ENCODE measurements around the gene ITPRIPL1. TPM values are rescaled to one million over a fixed set of nuclear protein-coding genes. Genes with fewer than 3 reads are reported as not detected.

The ITPRIPL1 gene
- total RNA-seq, 1 donor from 2014 or later = 1.4 TPM

DNA sequence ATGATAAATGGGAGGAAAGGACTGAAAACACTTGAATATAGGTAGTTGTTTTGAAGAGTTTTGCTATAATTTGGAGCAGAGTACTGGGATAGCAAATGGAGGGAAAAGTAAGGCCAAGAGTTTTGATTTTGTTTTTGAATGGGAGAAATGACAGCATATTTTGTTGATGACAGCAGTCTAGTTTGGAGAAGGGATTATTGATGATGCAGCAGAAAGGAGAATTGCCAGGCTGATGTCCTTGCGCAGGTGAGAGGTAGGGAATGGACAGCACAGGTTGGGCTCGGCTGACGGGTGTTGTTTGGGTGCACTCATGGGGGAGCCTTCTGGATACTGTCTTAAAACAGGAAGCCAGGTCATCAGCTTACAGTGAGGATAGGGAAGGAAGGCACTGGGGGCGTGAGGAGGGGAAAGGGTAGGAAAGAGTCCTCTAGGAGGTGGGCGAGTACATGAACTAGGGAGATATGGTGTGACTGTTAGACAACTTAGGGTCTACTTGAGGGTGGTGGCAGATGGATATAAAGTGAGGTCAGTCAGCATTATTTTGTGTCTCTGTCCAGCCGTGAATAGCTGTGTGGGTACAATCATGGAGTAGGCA is 20.8 kb downstream of the ITPRIPL1 start:
- DNase-seq (ENCODE audit: missing footprints) (no peak), ATAC-seq (no peak)
- intact Hi-C loops (cut with DNase I) = no loop called here

DNA sequence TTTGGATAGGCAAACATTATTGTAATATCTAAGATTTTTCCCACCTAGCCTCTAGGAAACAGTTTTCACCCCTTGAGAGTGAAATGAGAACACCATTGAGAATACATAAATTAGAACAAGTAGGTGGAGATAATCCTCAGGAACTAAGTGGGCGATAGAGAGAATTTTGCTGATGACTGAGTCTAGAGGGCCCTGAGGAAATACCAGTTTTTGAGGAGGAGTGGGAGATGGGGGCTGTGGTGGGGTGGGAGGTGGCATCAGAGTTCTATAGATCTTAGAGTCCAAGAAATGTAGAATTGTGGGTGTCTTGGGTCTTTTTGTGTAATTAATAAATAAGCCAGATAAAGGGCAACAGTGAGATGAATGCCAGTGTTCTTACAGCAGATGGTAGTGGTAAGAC is 22.3 kb downstream of the ITPRIPL1 start:
- intact Hi-C loops (cut with DNase I) = no loop called here
- no peak for DNase-seq (ENCODE audit: missing footprints)
- ATAC-seq = no peak

DNA sequence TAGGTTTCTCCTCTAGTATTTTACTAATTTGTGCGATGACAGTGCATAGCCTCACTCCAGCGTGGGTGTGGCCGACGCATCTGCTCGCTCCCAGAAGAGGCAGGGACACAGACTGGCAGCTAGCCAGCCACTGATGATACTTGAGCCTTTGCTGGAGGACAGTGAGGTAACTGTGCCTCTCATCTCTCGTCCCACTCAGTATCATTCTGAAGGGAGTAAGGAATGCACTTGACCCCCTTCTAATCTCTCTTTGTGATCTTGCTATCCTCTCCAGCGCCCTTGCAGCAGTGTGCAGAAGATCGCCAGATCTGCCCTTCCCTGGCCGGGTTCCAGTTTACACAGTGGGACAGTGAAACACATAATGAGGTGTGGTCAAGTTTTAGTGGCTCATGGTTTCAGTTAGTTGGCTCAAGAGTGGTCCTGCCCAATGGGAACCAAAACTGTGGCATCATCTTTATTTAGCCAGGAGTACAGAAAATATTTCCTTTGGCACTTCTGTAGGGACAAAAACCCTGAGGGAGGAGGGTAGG is 28.0 kb downstream of the ITPRIPL1 start:
- ATAC-seq (peak; percentile 54), DNase-seq (ENCODE audit: missing footprints) (peak; percentile 75)
- intact Hi-C loops (cut with DNase I) = no loop called here

DNA sequence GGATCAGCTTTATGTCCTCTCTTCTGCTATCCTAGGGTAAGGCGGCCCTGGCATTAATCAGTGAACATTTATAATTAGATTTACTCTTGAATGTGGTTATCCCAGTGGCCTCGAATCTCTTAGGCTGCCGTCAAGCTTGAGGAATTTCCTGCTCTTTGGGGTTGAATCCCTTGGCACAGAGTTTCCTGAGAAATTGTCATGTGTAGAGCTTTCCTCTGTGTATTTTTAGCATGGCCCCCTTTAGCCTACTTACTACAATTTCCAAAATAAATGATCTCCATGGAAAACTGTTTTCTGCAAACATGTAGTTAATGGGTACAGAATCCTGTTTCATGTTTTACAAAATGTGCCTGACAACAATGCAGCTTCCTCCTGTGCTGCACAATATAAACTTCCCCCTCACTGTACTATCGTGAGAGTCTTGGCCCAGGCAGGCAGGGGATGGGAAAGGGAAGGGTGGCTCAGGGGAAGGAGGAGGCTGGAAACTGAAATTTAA is 28.5 kb downstream of the ITPRIPL1 start:
- ATAC-seq (peak; percentile 27), DNase-seq (ENCODE audit: missing footprints) (no peak)
- intact Hi-C loops (cut with DNase I) = no loop called here

DNA sequence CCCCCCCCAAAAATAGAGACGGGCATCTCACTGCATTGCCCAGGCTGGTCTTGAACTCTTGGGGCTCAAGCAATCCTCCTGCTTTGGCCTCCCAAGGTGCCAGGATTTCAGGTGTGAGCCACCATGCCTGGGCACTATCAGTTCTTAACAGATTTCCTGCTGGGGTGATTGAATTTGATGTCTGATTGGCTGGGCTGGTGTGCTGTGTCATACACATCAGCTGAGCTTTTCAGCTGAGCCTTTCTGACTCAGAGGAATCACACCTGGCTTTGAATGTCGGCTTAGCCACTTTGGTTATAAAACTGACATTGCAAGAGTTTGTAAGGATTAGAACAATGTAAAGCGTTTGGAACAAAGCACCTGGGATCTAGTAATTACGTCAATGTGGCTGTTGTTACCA is 29.4 kb downstream of the ITPRIPL1 start:
- DNase-seq (ENCODE audit: missing footprints) (no peak), ATAC-seq (no peak)
- intact Hi-C loops (cut with DNase I) = no loop called here

DNA sequence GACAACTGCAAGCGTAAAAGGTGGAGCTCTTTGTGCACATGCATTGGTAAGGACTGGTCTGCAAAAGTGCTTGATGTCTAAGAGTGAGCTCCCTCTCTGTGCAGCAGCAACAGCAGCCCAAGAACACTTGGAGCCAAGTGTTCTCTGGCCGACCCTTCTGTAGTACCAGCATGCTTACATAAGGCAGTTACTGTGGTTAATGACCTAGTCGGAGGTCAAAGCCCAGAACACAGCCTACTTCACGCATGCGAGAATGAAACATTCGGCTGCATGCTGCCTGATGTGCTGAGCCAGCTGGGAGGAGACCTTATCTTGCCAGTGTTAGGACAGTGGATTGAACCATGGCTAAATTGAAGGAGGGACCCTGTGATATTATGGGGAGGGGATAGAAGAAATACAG is 31.8 kb downstream of the ITPRIPL1 start:
- intact Hi-C loops (cut with DNase I) = loop anchor here (5.0 kb wide), 2 partner anchors 50 to 150 kb away; partner anchors contain the start of gene NEURL3
- no peak for DNase-seq (ENCODE audit: missing footprints)
- ATAC-seq = peak; percentile 86

DNA sequence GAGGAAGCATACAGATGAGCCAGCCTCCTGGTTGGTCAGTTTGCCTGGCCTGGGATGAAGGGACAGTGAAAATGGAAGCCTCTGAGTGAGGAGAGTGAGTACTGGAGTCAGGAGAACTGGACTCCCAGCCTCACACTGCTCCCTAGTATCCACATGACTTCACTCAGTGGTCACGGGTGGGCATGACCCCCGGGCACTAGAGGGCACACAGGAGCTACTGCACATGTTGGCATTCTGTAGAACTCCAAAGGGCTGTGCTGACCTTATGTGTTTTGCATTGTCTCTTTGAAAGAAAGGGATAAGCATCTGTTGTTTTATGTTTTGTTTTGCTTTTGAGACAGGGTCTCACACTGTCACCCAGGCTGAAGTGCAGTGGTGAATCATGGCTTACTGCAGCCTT is 34.2 kb downstream of the ITPRIPL1 start:
- no peak for ATAC-seq
- no peak for DNase-seq (ENCODE audit: missing footprints)
- intact Hi-C loops (cut with DNase I) = loop anchor here (5.0 kb wide), 2 partner anchors 48 to 148 kb away; partner anchors contain the start of gene NEURL3

DNA sequence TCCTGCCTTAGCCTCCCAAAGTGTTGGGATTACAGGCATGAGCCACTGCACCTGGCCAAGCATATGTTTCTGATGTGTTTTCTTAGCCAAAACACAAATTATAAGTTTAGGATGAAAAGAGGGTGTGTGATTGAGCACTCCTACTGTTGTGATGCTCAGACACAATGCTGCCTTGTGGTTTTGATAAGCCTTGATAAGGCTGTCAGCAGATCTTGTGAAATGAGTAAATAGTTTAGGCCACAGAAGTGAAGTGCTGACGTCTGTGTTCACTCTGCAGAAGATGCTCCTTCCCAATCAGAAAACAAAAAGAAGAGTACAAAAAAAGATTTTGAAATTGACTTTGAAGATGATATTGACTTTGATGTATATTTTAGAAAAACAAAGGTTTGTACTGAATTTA is 34.7 kb downstream of the ITPRIPL1 start:
- DNase-seq (ENCODE audit: missing footprints) (no peak), ATAC-seq (no peak)
- intact Hi-C loops (cut with DNase I) = loop anchor here (5.0 kb wide), 2 partner anchors 47 to 147 kb away; partner anchors contain the start of gene NEURL3

DNA sequence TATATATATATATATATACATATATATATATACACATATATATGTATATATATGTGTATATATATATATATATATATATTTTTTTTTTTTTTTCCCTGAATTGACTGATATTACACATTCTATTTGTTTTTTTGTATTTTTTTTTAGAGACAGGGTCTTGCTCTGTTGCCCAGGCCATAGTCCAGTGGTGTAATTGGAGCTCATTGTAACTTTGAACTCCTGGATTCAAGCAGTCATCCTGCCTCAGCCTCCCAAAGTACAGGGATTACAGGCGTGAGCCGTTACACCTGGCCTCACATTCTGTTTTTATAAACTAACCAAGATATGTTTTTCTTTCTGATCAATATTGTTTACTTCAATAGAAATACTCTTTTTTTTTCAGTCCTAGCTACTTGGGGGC is 36.6 kb downstream of the ITPRIPL1 start:
- intact Hi-C loops (cut with DNase I) = no loop called here
- ATAC-seq = no peak
- no peak for DNase-seq (ENCODE audit: missing footprints)

DNA sequence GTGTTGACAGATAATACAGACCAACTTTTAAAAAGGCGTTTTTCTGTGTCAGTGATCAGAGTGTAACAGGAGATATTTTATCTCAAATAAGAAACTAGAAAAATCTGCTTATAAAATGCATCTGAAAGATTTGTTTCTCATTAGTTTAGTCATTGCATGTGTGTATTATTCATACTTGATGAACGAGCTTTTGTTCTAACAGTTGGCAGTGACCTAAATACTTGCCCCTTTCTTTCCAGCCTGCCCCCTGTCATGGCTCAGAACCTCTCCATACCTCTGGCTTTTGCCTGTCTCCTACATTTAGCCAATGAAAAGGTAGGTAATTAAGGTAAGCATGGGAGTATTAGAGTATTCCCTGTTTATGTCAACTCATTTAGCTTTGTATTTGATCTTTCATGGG is 44.1 kb downstream of the ITPRIPL1 start:
- intact Hi-C loops (cut with DNase I) = no loop called here
- DNase-seq (ENCODE audit: missing footprints) (no peak), ATAC-seq (no peak)

DNA sequence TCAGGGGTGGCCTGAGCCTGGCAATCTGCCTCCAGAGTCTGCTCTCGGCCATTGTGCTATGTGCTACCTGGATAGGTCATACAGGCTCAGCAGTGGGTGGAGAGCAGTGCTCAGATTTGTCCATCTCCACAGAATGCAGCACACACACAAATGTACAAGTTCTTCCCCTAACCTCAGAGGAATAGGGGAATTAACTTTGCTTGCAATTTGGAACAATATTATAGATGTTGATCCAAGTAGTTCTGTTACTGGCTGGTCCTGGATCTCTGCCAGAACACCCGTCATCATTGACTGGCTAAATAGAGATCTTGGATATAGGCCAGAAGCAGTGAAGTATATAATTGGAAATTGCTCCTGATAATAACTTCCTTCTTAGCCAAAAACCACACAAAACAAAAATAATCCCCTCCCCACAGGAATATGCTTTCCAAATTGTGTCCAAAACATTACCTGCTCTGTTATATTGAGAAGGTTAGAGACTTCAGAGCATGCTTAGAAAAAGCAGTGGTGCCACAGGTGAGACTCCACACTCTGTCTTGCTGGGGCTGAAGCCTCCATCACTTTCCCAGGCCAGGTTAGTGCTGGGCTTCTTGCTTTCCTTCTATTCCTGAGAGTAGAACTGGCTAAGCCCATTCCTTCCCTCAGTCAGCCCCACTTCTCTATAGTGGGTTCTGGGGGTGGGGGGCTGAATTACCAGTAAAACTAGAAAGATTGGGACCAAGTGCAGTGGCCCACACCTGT is 49.3 kb downstream of the ITPRIPL1 start:
- intact Hi-C loops (cut with DNase I) = no loop called here
- DNase-seq (ENCODE audit: missing footprints) (no peak), ATAC-seq (peak; percentile 52)

Other genes with a start within 250 kb of the ITPRIPL1 start
- gene ADRA2B, start 208.7 kb upstream of the ITPRIPL1 start, total RNA-seq = 6.9 TPM
- not detected for gene ASTL, start 186.8 kb upstream of the ITPRIPL1 start, total RNA-seq
- 1.3 TPM for gene DUSP2, start 179.9 kb upstream of the ITPRIPL1 start, total RNA-seq
- 194 TPM for gene STARD7, start 116.5 kb upstream of the ITPRIPL1 start, total RNA-seq
- 68.2 TPM for gene TMEM127, start 59.3 kb upstream of the ITPRIPL1 start, total RNA-seq
- 59.9 TPM for gene CIAO1, start 59.1 kb upstream of the ITPRIPL1 start, total RNA-seq
- 50.9 TPM for gene SNRNP200, start 19.8 kb upstream of the ITPRIPL1 start, total RNA-seq
- gene NCAPH, start 10.4 kb downstream of the ITPRIPL1 start, total RNA-seq = 1.1 TPM
- 0.14 TPM for gene NEURL3, start 180.0 kb downstream of the ITPRIPL1 start, total RNA-seq
- gene ARID5A, start 211.4 kb downstream of the ITPRIPL1 start, total RNA-seq = 8.7 TPM

Data from Right ventricle myocardium inferior (tissue), 1 donor.